Measurements from ENCODE around the gene TYW5. TPM values are rescaled to one million over a fixed set of nuclear protein-coding genes. Genes with fewer than 3 reads are reported as not detected.

Gene TYW5
- total and polyA plus RNA-seq, 2 of the 13 experiments (the other 11 are each of a cell fraction or from before 2014, with no cell fraction given): 8.3 to 14.6 TPM

DNA sequence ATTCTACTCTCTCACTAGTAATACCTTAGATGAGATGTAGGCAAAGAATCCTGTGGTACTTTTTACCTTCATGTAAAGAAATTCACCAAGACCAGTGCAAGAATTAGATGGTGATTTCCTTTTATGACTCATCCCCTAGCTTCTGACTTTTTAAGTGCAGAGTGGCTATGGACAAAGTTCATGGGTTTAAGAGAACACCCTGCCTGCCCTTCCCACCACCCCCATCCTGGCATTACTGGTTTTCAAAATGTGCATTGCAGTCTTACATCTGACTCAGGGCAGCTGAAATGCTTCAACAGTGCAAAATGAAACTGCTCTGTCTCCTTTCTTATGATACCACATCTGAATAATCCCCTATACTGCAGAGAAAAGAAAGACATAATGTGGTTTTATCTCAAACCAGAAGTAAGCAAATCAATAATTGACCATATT lies 22.7 kb upstream of the TYW5 start (continued):
- TF ChIP-seq, protein P1, sequence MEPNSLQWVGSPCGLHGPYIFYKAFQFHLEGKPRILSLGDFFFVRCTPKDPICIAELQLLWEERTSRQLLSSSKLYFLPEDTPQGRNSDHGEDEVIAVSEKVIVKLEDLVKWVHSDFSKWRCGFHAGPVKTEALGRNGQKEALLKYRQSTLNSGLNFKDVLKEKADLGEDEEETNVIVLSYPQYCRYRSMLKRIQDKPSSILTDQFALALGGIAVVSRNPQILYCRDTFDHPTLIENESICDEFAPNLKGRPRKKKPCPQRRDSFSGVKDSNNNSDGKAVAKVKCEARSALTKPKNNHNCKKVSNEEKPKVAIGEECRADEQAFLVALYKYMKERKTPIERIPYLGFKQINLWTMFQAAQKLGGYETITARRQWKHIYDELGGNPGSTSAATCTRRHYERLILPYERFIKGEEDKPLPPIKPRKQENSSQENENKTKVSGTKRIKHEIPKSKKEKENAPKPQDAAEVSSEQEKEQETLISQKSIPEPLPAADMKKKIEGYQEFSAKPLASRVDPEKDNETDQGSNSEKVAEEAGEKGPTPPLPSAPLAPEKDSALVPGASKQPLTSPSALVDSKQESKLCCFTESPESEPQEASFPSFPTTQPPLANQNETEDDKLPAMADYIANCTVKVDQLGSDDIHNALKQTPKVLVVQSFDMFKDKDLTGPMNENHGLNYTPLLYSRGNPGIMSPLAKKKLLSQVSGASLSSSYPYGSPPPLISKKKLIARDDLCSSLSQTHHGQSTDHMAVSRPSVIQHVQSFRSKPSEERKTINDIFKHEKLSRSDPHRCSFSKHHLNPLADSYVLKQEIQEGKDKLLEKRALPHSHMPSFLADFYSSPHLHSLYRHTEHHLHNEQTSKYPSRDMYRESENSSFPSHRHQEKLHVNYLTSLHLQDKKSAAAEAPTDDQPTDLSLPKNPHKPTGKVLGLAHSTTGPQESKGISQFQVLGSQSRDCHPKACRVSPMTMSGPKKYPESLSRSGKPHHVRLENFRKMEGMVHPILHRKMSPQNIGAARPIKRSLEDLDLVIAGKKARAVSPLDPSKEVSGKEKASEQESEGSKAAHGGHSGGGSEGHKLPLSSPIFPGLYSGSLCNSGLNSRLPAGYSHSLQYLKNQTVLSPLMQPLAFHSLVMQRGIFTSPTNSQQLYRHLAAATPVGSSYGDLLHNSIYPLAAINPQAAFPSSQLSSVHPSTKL (CRISPR knock-in tag; IDR thresholded peaks at IDR 0.05): 0 out of 2 replicates have a peak, but pooled peaks have one; percentile 26
- TF ChIP-seq, protein P2, sequence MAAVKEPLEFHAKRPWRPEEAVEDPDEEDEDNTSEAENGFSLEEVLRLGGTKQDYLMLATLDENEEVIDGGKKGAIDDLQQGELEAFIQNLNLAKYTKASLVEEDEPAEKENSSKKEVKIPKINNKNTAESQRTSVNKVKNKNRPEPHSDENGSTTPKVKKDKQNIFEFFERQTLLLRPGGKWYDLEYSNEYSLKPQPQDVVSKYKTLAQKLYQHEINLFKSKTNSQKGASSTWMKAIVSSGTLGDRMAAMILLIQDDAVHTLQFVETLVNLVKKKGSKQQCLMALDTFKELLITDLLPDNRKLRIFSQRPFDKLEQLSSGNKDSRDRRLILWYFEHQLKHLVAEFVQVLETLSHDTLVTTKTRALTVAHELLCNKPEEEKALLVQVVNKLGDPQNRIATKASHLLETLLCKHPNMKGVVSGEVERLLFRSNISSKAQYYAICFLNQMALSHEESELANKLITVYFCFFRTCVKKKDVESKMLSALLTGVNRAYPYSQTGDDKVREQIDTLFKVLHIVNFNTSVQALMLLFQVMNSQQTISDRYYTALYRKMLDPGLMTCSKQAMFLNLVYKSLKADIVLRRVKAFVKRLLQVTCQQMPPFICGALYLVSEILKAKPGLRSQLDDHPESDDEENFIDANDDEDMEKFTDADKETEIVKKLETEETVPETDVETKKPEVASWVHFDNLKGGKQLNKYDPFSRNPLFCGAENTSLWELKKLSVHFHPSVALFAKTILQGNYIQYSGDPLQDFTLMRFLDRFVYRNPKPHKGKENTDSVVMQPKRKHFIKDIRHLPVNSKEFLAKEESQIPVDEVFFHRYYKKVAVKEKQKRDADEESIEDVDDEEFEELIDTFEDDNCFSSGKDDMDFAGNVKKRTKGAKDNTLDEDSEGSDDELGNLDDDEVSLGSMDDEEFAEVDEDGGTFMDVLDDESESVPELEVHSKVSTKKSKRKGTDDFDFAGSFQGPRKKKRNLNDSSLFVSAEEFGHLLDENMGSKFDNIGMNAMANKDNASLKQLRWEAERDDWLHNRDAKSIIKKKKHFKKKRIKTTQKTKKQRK (IDR thresholded peaks at IDR 0.05; ENCODE audit: low read length): no peak
- TF ChIP-seq GATAD2A (CRISPR knock-in tag; IDR thresholded peaks at IDR 0.05) (0 out of 2 replicates have a peak, but pooled peaks have one; percentile 38), ZNF431 (CRISPR knock-in tag; IDR thresholded peaks at IDR 0.05; ENCODE audit: borderline replicate concordance, low read depth) (no peak), ETV5 (CRISPR knock-in tag; IDR thresholded peaks at IDR 0.05; ENCODE audit: borderline replicate concordance) (no peak), FOSL1 (CRISPR knock-in tag; IDR thresholded peaks at IDR 0.05; ENCODE audit: borderline replicate concordance) (no peak), SALL1 (CRISPR knock-in tag; IDR thresholded peaks at IDR 0.05) (no peak), HOXA3 (CRISPR knock-in tag; IDR thresholded peaks at IDR 0.05) (no peak), ZSCAN20 (CRISPR knock-in tag; IDR thresholded peaks at IDR 0.05; ENCODE audit: borderline replicate concordance) (no peak), ZNF629 (CRISPR knock-in tag; conservative IDR thresholded peaks at IDR 0.05) (no peak), ZNF550 (CRISPR knock-in tag; IDR thresholded peaks at IDR 0.05; ENCODE audit: borderline replicate concordance) (no peak), MBD4 (IDR thresholded peaks at IDR 0.05; ENCODE audit: borderline replicate concordance, low read length) (no peak), NPAS2 (CRISPR knock-in tag; IDR thresholded peaks at IDR 0.05; ENCODE audit: borderline replicate concordance) (no peak)
- TF ChIP-seq, protein P3, sequence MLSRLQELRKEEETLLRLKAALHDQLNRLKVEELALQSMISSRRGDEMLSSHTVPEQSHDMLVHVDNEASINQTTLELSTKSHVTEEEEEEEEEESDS (CRISPR knock-in tag; IDR thresholded peaks at IDR 0.05; ENCODE audit: borderline replicate concordance): no peak
- TF ChIP-seq, protein P4, sequence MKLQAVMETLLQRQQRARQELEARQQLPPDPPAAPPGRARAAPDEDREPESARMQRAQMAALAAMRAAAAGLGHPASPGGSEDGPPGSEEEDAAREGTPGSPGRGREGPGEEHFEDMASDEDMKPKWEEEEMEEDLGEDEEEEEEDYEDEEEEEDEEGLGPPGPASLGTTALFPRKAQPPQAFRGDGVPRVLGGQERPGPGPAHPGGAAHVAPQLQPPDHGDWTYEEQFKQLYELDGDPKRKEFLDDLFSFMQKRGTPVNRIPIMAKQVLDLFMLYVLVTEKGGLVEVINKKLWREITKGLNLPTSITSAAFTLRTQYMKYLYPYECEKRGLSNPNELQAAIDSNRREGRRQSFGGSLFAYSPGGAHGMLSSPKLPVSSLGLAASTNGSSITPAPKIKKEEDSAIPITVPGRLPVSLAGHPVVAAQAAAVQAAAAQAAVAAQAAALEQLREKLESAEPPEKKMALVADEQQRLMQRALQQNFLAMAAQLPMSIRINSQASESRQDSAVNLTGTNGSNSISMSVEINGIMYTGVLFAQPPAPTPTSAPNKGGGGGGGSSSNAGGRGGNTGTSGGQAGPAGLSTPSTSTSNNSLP (IDR thresholded peaks at IDR 0.05; ENCODE audit: low read depth, low read length): no peak
- TF ChIP-seq, protein P5, sequence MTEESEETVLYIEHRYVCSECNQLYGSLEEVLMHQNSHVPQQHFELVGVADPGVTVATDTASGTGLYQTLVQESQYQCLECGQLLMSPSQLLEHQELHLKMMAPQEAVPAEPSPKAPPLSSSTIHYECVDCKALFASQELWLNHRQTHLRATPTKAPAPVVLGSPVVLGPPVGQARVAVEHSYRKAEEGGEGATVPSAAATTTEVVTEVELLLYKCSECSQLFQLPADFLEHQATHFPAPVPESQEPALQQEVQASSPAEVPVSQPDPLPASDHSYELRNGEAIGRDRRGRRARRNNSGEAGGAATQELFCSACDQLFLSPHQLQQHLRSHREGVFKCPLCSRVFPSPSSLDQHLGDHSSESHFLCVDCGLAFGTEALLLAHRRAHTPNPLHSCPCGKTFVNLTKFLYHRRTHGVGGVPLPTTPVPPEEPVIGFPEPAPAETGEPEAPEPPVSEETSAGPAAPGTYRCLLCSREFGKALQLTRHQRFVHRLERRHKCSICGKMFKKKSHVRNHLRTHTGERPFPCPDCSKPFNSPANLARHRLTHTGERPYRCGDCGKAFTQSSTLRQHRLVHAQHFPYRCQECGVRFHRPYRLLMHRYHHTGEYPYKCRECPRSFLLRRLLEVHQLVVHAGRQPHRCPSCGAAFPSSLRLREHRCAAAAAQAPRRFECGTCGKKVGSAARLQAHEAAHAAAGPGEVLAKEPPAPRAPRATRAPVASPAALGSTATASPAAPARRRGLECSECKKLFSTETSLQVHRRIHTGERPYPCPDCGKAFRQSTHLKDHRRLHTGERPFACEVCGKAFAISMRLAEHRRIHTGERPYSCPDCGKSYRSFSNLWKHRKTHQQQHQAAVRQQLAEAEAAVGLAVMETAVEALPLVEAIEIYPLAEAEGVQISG (CRISPR knock-in tag; IDR thresholded peaks at IDR 0.05): no peak
